GM06990 (cell line): ENCODE measurements around the gene ZNF282.

Experiments used
- DNase-seq: peaks from one replicate; pipeline ENCODE4 v3.0.0-alpha.2; 2011; ENCODE audit not compliant: insufficient read length; ENCODE audit errors: extremely low read depth
- H3K27me3 ChIP-seq: replicated peaks from 2 replicates; pipeline ENCODE4 v1.6.0; 2011; ENCODE audit warnings: low read length; ENCODE audit not compliant: control insufficient read depth, insufficient read depth
- H3K36me3 ChIP-seq: 2 replicates; pipeline ENCODE4 v1.5.1; 2011; ENCODE audit warnings: low read length; ENCODE audit not compliant: control insufficient read depth, insufficient read depth
- H3K4me3 ChIP-seq: replicated peaks from 2 replicates; pipeline ENCODE4 v1.5.1; 2011; ENCODE audit warnings: low read depth, mild to moderate bottlenecking, control low read depth, low read length
- TF ChIP-seq, protein P1 (sequence below): IDR thresholded peaks from 2 replicates; pipeline ENCODE4 v1.5.1; 2011; ENCODE audit warnings: low read length, control low read depth, mild to moderate bottlenecking, inconsistent platforms; ENCODE audit not compliant: insufficient read depth, poor library complexity, severe bottlenecking

ZNF282 gene

DNA sequence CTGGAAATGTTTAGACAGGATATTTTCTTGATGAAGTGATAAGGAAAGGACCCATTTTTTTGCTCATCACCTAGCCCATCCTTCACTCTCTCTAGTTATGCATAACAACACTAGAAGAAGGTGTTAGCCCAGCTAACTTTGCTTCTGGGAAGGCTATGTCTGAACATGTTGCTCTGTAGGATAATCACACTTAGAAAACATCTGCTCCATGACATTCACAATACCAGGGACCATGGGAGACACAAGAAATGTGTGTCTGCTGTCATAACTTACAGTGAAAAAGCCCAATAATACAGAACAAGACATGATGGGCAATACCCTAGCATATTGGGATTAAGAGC, 13.9 kb upstream of the ZNF282 start:
- Histone ChIP-seq H3K27me3 (no peaks in the 10 kb centered on the region), H3K36me3 (peaks cover 11% of the 10 kb centered on the region), H3K4me3 (no peak overlapping the region)
- TF ChIP-seq, protein P1, sequence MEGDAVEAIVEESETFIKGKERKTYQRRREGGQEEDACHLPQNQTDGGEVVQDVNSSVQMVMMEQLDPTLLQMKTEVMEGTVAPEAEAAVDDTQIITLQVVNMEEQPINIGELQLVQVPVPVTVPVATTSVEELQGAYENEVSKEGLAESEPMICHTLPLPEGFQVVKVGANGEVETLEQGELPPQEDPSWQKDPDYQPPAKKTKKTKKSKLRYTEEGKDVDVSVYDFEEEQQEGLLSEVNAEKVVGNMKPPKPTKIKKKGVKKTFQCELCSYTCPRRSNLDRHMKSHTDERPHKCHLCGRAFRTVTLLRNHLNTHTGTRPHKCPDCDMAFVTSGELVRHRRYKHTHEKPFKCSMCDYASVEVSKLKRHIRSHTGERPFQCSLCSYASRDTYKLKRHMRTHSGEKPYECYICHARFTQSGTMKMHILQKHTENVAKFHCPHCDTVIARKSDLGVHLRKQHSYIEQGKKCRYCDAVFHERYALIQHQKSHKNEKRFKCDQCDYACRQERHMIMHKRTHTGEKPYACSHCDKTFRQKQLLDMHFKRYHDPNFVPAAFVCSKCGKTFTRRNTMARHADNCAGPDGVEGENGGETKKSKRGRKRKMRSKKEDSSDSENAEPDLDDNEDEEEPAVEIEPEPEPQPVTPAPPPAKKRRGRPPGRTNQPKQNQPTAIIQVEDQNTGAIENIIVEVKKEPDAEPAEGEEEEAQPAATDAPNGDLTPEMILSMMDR, result no peak
- DNase-seq, result no peak

DNA sequence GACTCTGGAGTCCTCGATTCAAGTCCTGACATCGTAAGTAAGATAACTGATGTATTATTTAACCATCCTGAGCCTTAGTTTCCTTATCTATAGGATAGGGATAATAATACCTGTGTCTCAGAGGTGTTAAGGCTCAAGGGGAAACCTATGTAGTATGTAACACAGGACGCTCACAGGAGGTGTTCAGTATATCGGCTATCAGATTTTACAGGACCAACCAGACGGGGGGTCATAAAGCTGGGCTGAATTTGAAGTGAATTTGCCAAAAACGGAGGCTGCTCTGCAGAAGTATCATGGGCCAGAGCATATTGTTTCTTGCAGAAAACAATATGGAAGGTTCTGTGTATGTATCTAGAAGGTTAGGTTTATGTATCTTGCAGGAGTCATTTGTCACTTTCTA, 11.1 kb upstream of the ZNF282 start:
- no peaks in the 10 kb centered on the region for H3K27me3 ChIP-seq
- TF ChIP-seq, protein P1, result no peak
- peaks cover 1% of the 10 kb centered on the region for H3K36me3 ChIP-seq
- no peak for DNase-seq
- no peak overlapping the region for H3K4me3 ChIP-seq

DNA sequence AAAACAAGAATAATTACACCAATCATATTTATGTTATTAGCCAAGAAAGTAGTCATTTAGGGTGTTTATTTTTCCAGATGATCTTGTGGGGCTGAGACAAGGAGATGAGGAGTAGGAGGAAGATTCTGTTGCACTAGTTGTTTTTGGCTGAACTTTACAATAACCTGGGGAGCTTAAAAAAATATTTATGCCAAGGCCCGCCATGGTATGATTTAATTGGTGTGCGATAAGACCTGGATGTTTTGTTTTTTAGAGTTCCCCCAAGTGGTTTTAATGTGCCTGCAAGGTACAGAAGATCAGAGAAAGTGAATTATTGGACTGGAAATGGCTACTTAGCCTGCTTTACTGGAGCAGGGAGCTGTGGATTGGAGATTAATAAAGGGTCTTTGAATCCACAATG, 7.1 kb upstream of the ZNF282 start:
- TF ChIP-seq, protein P1, result no peak
- no peak overlapping the region for H3K4me3 ChIP-seq
- no peak for DNase-seq
- H3K36me3 ChIP-seq, result no peaks in the 10 kb centered on the region
- no peaks in the 10 kb centered on the region for H3K27me3 ChIP-seq

DNA sequence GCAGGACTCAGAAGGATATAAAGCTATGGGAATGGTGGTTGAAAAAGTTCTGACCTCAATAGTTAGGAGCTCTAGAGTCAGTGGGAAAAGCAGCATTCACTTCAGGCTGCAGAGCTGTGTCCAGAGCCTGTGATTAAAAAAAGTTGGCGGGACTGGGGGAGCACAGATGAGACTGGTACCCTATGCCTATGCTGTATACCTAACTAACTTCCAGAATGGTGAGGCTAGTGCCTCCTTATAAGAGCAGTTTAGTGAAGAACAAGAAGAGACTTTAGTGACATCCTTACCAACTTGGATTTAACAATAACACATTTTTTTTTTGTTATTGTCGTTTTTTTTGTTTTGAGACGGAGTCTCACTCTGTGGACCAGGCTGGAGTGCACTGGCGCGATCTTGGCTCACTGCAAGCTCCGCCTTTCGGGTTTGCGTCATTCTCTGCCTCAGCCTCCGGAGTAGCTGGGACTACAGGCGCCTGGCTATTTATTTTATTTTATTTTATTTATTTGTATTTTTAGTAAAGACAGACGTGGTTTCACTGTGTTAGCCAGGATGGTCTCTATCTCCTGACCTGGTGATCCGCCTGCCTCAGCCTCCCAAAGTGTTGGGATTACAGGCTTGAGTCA, 6.6 kb upstream of the ZNF282 start:
- no peak for DNase-seq
- TF ChIP-seq, protein P1, result no peak
- Histone ChIP-seq H3K4me3 (no peak overlapping the region), H3K36me3 (no peaks in the 10 kb centered on the region), H3K27me3 (no peaks in the 10 kb centered on the region)

DNA sequence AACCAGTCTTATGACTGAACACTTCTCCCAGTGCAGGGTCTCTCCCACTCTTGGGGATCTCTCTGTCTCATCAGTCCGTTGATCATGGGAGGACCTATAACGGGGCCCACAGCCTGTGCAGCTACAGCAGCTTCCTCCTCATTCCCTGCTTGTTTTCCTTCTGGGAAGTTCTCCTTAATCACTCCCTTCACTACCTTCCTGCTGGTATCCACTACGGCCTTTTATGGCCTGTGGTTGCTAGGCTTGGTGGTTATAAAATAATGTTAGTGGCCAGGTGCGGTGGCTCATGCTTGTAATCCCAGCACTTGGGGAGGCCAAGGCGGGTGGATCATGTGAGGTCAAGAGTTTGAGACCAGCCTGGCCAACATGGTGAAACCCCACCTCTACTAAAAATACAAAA, 3.5 kb upstream of the ZNF282 start:
- DNase-seq, result no peak
- TF ChIP-seq, protein P1, result no peak
- H3K27me3 ChIP-seq, result no peaks in the 10 kb centered on the region
- no peaks in the 10 kb centered on the region for H3K36me3 ChIP-seq
- no peak overlapping the region for H3K4me3 ChIP-seq

DNA sequence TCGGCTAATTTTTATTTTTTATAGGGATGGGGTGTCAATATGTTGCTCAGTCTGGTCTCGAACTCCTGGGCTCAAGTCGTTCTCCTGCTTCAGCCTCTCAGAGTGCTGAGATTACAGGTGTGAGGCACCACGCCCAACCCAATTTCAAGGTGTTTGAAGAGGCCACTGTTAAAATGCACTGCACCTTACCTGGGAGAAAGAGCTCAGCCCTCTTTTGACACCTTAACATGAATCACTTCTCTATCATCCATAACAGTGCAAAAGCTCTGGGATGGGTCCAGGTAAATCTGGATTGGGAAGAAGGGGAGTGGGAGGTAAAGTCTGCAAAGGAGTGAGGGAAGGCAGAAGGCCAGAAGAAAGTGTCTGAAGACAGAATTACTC, 557 bp upstream of the ZNF282 start:
- TF ChIP-seq, protein P1, result no peak
- DNase-seq, result no peak
- peaks cover 6% of the 10 kb centered on the region for H3K36me3 ChIP-seq
- no peaks in the 10 kb centered on the region for H3K27me3 ChIP-seq
- H3K4me3 ChIP-seq, result peak overlapping the region; percentile 89
